SK-N-SH (cell line): ENCODE data around the gene LRRC39. TPM values are rescaled to one million over a fixed set of nuclear protein-coding genes. Genes with fewer than 3 reads are reported as not detected.

Experiments used
- CTCF ChIA-PET: fragments of 300-600, 350-600 bp; formaldehyde crosslinking; extraction: SDS; loops from one replicate; lab custom pipeline; 2021; lab: Yijun Ruan, JAX
- POLR2A ChIA-PET: fragments of 350-600 bp; sonication (Branson Sonifier 250); formaldehyde crosslinking; extraction: SDS; loops from one replicate; lab custom pipeline; 2020; ENCODE audit warnings: antibody characterized with exemption, inconsistent platforms; lab: Yijun Ruan, JAX
- DNase-seq: peaks from one replicate; pipeline ENCODE4 v3.0.0; 2012
- H2AFZ ChIP-seq: fragments of 200-600 bp; sonication (generic); 2 replicates; pipeline ENCODE4 v1.8.1; 2016; ENCODE audit warnings: antibody characterized with exemption, mild to moderate bottlenecking, low read depth
- H3F3A ChIP-seq: fragments of 200-600 bp; sonication (generic); replicated peaks from 2 replicates; pipeline ENCODE3; 2016; ENCODE audit warnings: antibody characterized with exemption, mild to moderate bottlenecking; ENCODE audit not compliant: insufficient read depth
- H3K27ac ChIP-seq, 2 experiments: fragments of 200-500 bp in 1 of 2; fragments of 200-600 bp in 1 of 2; sonication (Bioruptor generic) in 1 of 2; sonication (generic), shearing (Covaris generic) in 1 of 2; 2 replicates each; pipeline versions ENCODE4 v1.5.1 to v1.6.1; 2014 to 2016; ENCODE audit warnings: low read depth in 2 of 2, inconsistent platforms in 1 of 2, low read length in 1 of 2, mild to moderate bottlenecking in 1 of 2, mixed read lengths in 1 of 2
- H3K27me3 ChIP-seq: fragments of 200-600 bp; sonication (generic), shearing (Covaris generic); 2 replicates; pipeline ENCODE4 v1.6.1; 2016; ENCODE audit warnings: mixed run types; ENCODE audit not compliant: insufficient read depth
- H3K36me3 ChIP-seq, 2 experiments: fragments of 200-500 bp in 1 of 2; fragments of 200-600 bp in 1 of 2; sonication (Bioruptor generic) in 1 of 2; sonication (generic) in 1 of 2; replicated peaks in 1 of 2; 2 replicates each; pipeline versions ENCODE3 to v1.5.1; 2014 to 2016; ENCODE audit warnings: low read length in 1 of 2, mild to moderate bottlenecking in 1 of 2; ENCODE audit not compliant: insufficient read depth in 2 of 2, control insufficient read depth in 1 of 2
- H3K4me1 ChIP-seq, 2 experiments: fragments of 200-500 bp in 1 of 2; fragments of 200-600 bp in 1 of 2; sonication (Bioruptor generic) in 1 of 2; sonication (generic), shearing (Covaris generic) in 1 of 2; 2 replicates each; pipeline versions ENCODE4 v1.5.1 to v1.6.1; 2014 to 2016; ENCODE audit warnings: low read depth in 1 of 2, low read length in 1 of 2, mixed run types in 1 of 2; ENCODE audit not compliant: insufficient read depth in 2 of 2, control insufficient read depth in 1 of 2
- H3K4me2 ChIP-seq: fragments of 200-600 bp; sonication (generic), shearing (Covaris generic); 2 replicates; pipeline ENCODE4 v1.6.1; 2017; ENCODE audit warnings: mixed run types
- H3K4me3 ChIP-seq, 2 experiments: fragments of 200-500 bp in 1 of 2; fragments of 200-600 bp in 1 of 2; sonication (Bioruptor generic) in 1 of 2; sonication (generic), shearing (Covaris generic) in 1 of 2; 2 replicates each; pipeline versions ENCODE4 v1.5.1 to v1.8.1; 2014 to 2016; ENCODE audit warnings: low read depth in 2 of 2, inconsistent platforms in 1 of 2, low read length in 1 of 2, mild to moderate bottlenecking in 1 of 2, mixed read lengths in 1 of 2, moderate library complexity in 1 of 2
- H3K79me2 ChIP-seq: fragments of 200-600 bp; sonication (generic); 2 replicates; pipeline ENCODE4 v1.8.1; 2017; ENCODE audit warnings: mild to moderate bottlenecking; ENCODE audit not compliant: insufficient read depth
- H3K9ac ChIP-seq: fragments of 200-600 bp; sonication (generic); 2 replicates; pipeline ENCODE4 v1.6.1; 2017; ENCODE audit warnings: mixed run types
- H3K9me2 ChIP-seq: fragments of 200-600 bp; sonication (generic); 2 replicates; pipeline ENCODE4 v1.6.1; 2017; ENCODE audit warnings: mixed run types
- H3K9me3 ChIP-seq: fragments of 200-600 bp; sonication (generic); 2 replicates; pipeline ENCODE4 v1.6.1; 2017; ENCODE audit warnings: mixed run types, mild to moderate bottlenecking, moderate library complexity
- H4K20me1 ChIP-seq: fragments of 200-600 bp; sonication (generic); 2 replicates; pipeline ENCODE4 v1.6.1; 2017; ENCODE audit warnings: mild to moderate bottlenecking, mixed run types; ENCODE audit not compliant: insufficient read depth
- CHD2 ChIP-seq: fragments of 150-350 bp; IDR thresholded peaks from 2 replicates; pipeline ENCODE4 v1.6.1; 2018; ENCODE audit warnings: low read length; ENCODE audit not compliant: partially characterized antibody
- FOSL2 ChIP-seq: IDR thresholded peaks from 2 replicates; pipeline ENCODE4 v1.4.0; 2012; ENCODE audit warnings: low read depth, mild to moderate bottlenecking, moderate library complexity, borderline replicate concordance
- FOXM1 ChIP-seq: IDR thresholded peaks from 2 replicates; pipeline ENCODE4 v1.4.0; 2012; ENCODE audit warnings: low read depth, mild to moderate bottlenecking
- IRF3 ChIP-seq: fragments of 150-350 bp; IDR thresholded peaks from 2 replicates; pipeline ENCODE4 v1.6.1; 2016; ENCODE audit warnings: mild to moderate bottlenecking, low read depth, low read length
- JUND ChIP-seq: IDR thresholded peaks from 2 replicates; pipeline ENCODE4 v1.4.0; 2012
- MAX ChIP-seq: IDR thresholded peaks from 2 replicates; pipeline ENCODE4 v1.4.0; 2012; ENCODE audit warnings: low read depth
- MEF2A ChIP-seq: IDR thresholded peaks from 2 replicates; pipeline ENCODE4 v1.4.0; 2012; ENCODE audit warnings: low read depth, borderline replicate concordance
- NRF1 ChIP-seq: IDR thresholded peaks from 2 replicates; pipeline ENCODE4 v1.6.1; 2012; ENCODE audit warnings: low read depth, mild to moderate bottlenecking, low read length
- PBX3 ChIP-seq: IDR thresholded peaks from 2 replicates; pipeline ENCODE4; 2012
- RFX5 ChIP-seq: IDR thresholded peaks from 2 replicates; pipeline ENCODE4 v1.6.1; 2012; ENCODE audit warnings: mild to moderate bottlenecking, improper control_type of control experiment, low read length
- RXRA ChIP-seq: IDR thresholded peaks from 2 replicates; pipeline ENCODE4 v1.4.0; 2012; ENCODE audit warnings: low read depth, mild to moderate bottlenecking, borderline replicate concordance
- SMC3 ChIP-seq: IDR thresholded peaks from 2 replicates; pipeline ENCODE4 v1.6.1; 2012; ENCODE audit warnings: low read depth, low read length, improper control_type of control experiment
- TAF1 ChIP-seq: IDR thresholded peaks from 2 replicates; pipeline ENCODE4 v1.6.1; 2012; ENCODE audit warnings: low read depth, mild to moderate bottlenecking, low read length, moderate library complexity, borderline replicate concordance
- USF2 ChIP-seq: fragments of 150-350 bp; IDR thresholded peaks from 2 replicates; pipeline ENCODE4 v1.6.1; 2017; ENCODE audit warnings: antibody characterized with exemption, low read length, low read depth, borderline replicate concordance
- WGBS: methylation state at CpG from one replicate; pipeline ENCODE4 v1.1.6; 2017; ENCODE audit warnings: low lambda C conversion rate; 5-methylcytosine and 5-hydroxymethylcytosine counted together
- polyA plus RNA-seq, 3 experiments: library from polyadenylated mRNA; depleted of rRNA; stranded (reverse); fragments of >200 nt; gene quantifications; 2 replicates each; pipeline ENCODE4 v1.2.3, GENCODE V29; 2012
- TF ChIP-seq, protein P1 (sequence below): IDR thresholded peaks from 2 replicates; pipeline ENCODE4 v1.4.0; 2012; ENCODE audit warnings: low read depth, borderline replicate concordance

The LRRC39 gene
- polyA plus RNA-seq, 1 of the 3 experiments (the other 2 are of a cell fraction) = 1.6 TPM

GRCh38 chr1:100177295-100178041 is 588 bp downstream of the LRRC39 start:
- H3K27ac ChIP-seq = no peak overlapping the region
- H4K20me1 ChIP-seq = no peaks in the 10 kb centered on the region
- H2AFZ ChIP-seq = no peak overlapping the region
- no peaks in the 10 kb centered on the region for H3K79me2 ChIP-seq
- TF ChIP-seq FOSL2 (no peak), CHD2 (no peak), RXRA (no peak), RFX5 (no peak), FOXM1 (no peak), NRF1 (no peak), PBX3 (no peak), USF2 (no peak), MEF2A (no peak), TAF1 (no peak), JUND (no peak)
- TF ChIP-seq, protein P1, sequence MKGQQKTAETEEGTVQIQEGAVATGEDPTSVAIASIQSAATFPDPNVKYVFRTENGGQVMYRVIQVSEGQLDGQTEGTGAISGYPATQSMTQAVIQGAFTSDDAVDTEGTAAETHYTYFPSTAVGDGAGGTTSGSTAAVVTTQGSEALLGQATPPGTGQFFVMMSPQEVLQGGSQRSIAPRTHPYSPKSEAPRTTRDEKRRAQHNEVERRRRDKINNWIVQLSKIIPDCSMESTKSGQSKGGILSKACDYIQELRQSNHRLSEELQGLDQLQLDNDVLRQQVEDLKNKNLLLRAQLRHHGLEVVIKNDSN = no peak
- no peaks in the 10 kb centered on the region for H3K27me3 ChIP-seq
- DNase-seq = no peak
- 89% methylated on average over 4 of the region's 4 CpGs for WGBS
- H3K4me1 ChIP-seq = no peaks in the 10 kb centered on the region
- H3K9me2 ChIP-seq = no peaks in the 10 kb centered on the region
- no peak overlapping the region for H3K4me3 ChIP-seq
- H3F3A ChIP-seq = no peaks in the 10 kb centered on the region
- POLR2A ChIA-PET = no interaction called here
- no peak overlapping the region for H3K9ac ChIP-seq
- CTCF ChIA-PET = interaction anchor here (1.2 kb wide), 1 partner anchor 13 kb away, joined by 3 read pairs; no protein-coding TSS in a partner anchor
- no peaks in the 10 kb centered on the region for H3K9me3 ChIP-seq
- H3K36me3 ChIP-seq = no peaks in the 10 kb centered on the region
- no peak overlapping the region for H3K4me2 ChIP-seq

- Histone ChIP-seq H3K27ac (no peak overlapping the region), H4K20me1 (no peaks in the 10 kb centered on the region), H3K4me2 (no peak overlapping the region), H3K9ac (no peak overlapping the region), H3K27me3 (no peaks in the 10 kb centered on the region)
- ChIA-PET POLR2A (no interaction called here), CTCF (interaction anchor here (0.7 kb wide), 1 partner anchor 531 kb away, joined by 3 read pairs; no protein-coding TSS in a partner anchor)
- DNase-seq = no peak
- TF ChIP-seq MAX (no peak), SMC3 (no peak), IRF3 (no peak), CHD2 (no peak)
- TF ChIP-seq, all 33 proteins: peak for 0
- Histone ChIP-seq H2AFZ (no peak overlapping the region), H3K4me3 (no peak overlapping the region), H3K79me2 (no peaks in the 10 kb centered on the region), H3K4me1 (no peaks in the 10 kb centered on the region), H3K9me2 (no peaks in the 10 kb centered on the region), H3K36me3 (no peaks in the 10 kb centered on the region), H3K9me3 (no peaks in the 10 kb centered on the region), H3F3A (no peaks in the 10 kb centered on the region)
- 98% methylated on average over 2 of the region's 2 CpGs for WGBS
These were observed 10.0 kb downstream of the LRRC39 start for GRCh38 chr1:100168051-100168450.
